ENCODE data around the gene AK4.

Gene AK4

GRCh38 chr1:65279070-65279779 lies 131.2 kb downstream of the AK4 start:
- peak; percentile 11 for DNase-seq

All from fibroblast of skin of abdomen (primary cell).